Neural cell (in vitro differentiated cells): Measurements from ENCODE around the gene SERPINB8. TPM values are rescaled to one million over a fixed set of nuclear protein-coding genes. Genes with fewer than 3 reads are reported as not detected.
"Not testable (repeated sequence)": the region's sequence is repeated elsewhere in the genome, so short reads cannot be mapped to it uniquely, and the experiment has no call there.

Experiments used
- H2AFZ ChIP-seq: fragments of 200-600, 300-800 bp; sonication (generic), shearing (Covaris generic); 2 replicates; pipeline ENCODE4 v1.6.0; 2014; ENCODE audit warnings: low read depth, mild to moderate bottlenecking, antibody characterized with exemption, low read length, moderate library complexity
- H3F3A ChIP-seq: fragments of 200-600 bp; shearing (Covaris generic); 2 replicates; pipeline ENCODE4 v1.6.1; 2016; ENCODE audit warnings: mild to moderate bottlenecking, moderate library complexity, mixed read lengths, antibody characterized with exemption, low read length; ENCODE audit not compliant: insufficient read depth, poor library complexity, severe bottlenecking
- H3K27ac ChIP-seq: fragments of 200-600, 300-800 bp; sonication (generic), shearing (Covaris generic); 2 replicates; pipeline ENCODE4 v1.5.1; 2014; ENCODE audit warnings: mild to moderate bottlenecking, low read length, moderate library complexity
- H3K27me3 ChIP-seq: fragments of 300-800, 200-600 bp; sonication (generic), shearing (Covaris generic); 2 replicates; pipeline ENCODE4 v1.6.0; 2014; ENCODE audit warnings: mild to moderate bottlenecking, low read depth, low read length, moderate library complexity; ENCODE audit not compliant: insufficient read depth
- H3K36me3 ChIP-seq: fragments of 300-800, 200-600 bp; sonication (generic), shearing (Covaris generic); 2 replicates; pipeline ENCODE4 v1.5.1; 2014; ENCODE audit warnings: mild to moderate bottlenecking, antibody characterized with exemption, low read length, moderate library complexity; ENCODE audit not compliant: insufficient read depth
- H3K4me2 ChIP-seq: fragments of 300-800, 200-600 bp; sonication (generic), shearing (Covaris generic); 2 replicates; pipeline ENCODE4 v1.6.0; 2014; ENCODE audit warnings: mild to moderate bottlenecking, low read length
- H3K4me3 ChIP-seq: fragments of 300-800, 200-600 bp; sonication (generic), shearing (Covaris generic); 2 replicates; pipeline ENCODE4 v1.5.1; 2014; ENCODE audit warnings: mild to moderate bottlenecking, low read length, moderate library complexity
- H3K79me2 ChIP-seq: fragments of 200-600 bp; shearing (Covaris generic); replicated peaks from 2 replicates; pipeline ENCODE4 v1.6.0; 2014; ENCODE audit warnings: mild to moderate bottlenecking, low read length, moderate library complexity; ENCODE audit not compliant: insufficient read depth
- H3K9ac ChIP-seq: fragments of 300-800, 200-600 bp; sonication (generic), shearing (Covaris generic); 2 replicates; pipeline ENCODE4 v1.6.1; 2016; ENCODE audit warnings: mild to moderate bottlenecking, low read length, mixed read lengths
- H3K9me2 ChIP-seq: fragments of 200-600 bp; shearing (Covaris generic); 2 replicates; pipeline ENCODE4 v1.6.1; 2016; ENCODE audit warnings: mild to moderate bottlenecking, low read length, mixed read lengths; ENCODE audit not compliant: insufficient read depth
- H3K9me3 ChIP-seq: fragments of 200-600, 300-800 bp; sonication (generic), shearing (Covaris generic); 2 replicates; pipeline ENCODE4 v1.6.1; 2016; ENCODE audit warnings: mild to moderate bottlenecking, mixed run types, low read length, moderate library complexity, mixed read lengths
- H4K20me1 ChIP-seq: fragments of 200-600 bp; shearing (Covaris generic); 2 replicates; pipeline ENCODE4 v1.6.1; 2016; ENCODE audit warnings: mild to moderate bottlenecking, mixed run types; ENCODE audit not compliant: insufficient read depth
- EP300 ChIP-seq: fragments of 450-650 bp; conservative IDR thresholded peaks from 2 replicates; pipeline ENCODE4 v1.6.1; 2014; ENCODE audit warnings: antibody characterized with exemption, mild to moderate bottlenecking, moderate library complexity; ENCODE audit not compliant: poor library complexity, severe bottlenecking
- EZH2 ChIP-seq: fragments of 200-600, 300-800 bp; shearing (Covaris generic), sonication (generic); IDR thresholded peaks from 2 replicates; pipeline ENCODE4 v1.6.1; 2014; ENCODE audit warnings: antibody characterized with exemption, low read length, borderline replicate concordance, mild to moderate bottlenecking; ENCODE audit not compliant: insufficient read depth, poor library complexity, severe bottlenecking
- MXI1 ChIP-seq: fragments of 450-650 bp; conservative IDR thresholded peaks from 2 replicates; pipeline ENCODE4 v1.6.1; 2014; ENCODE audit warnings: antibody characterized with exemption, mild to moderate bottlenecking; ENCODE audit not compliant: poor library complexity, severe bottlenecking
- POLR2AphosphoS5 ChIP-seq: IDR thresholded peaks from 2 replicates; pipeline ENCODE4 v1.6.1; 2012
- RAD21 ChIP-seq: fragments of 450-650 bp; conservative IDR thresholded peaks from 2 replicates; pipeline ENCODE4 v1.6.1; 2014; ENCODE audit warnings: antibody characterized with exemption, mild to moderate bottlenecking, moderate library complexity
- REST ChIP-seq: IDR thresholded peaks from 2 replicates; pipeline ENCODE4 v1.6.1; 2012; ENCODE audit warnings: borderline replicate concordance
- SMC3 ChIP-seq: fragments of 450-650 bp; conservative IDR thresholded peaks from 2 replicates; pipeline ENCODE4 v1.6.1; 2014; ENCODE audit warnings: antibody characterized with exemption, mild to moderate bottlenecking, moderate library complexity; ENCODE audit not compliant: poor library complexity
- TAF1 ChIP-seq: IDR thresholded peaks from 2 replicates; pipeline ENCODE4 v1.6.1; 2012; ENCODE audit warnings: low read depth
- polyA plus RNA-seq: library from polyadenylated mRNA; depleted of rRNA; stranded (reverse); fragments of >200 nt; gene quantifications from 2 replicates; pipeline ENCODE4 v1.2.3, GENCODE V29; 2014
- TF ChIP-seq, protein P1 (sequence below): fragments of 450-650 bp; IDR thresholded peaks from 2 replicates; pipeline ENCODE4 v1.5.1; 2014; ENCODE audit warnings: antibody characterized with exemption, mild to moderate bottlenecking, moderate library complexity; ENCODE audit not compliant: poor library complexity, severe bottlenecking

SERPINB8 gene
- polyA plus RNA-seq, 1 donor from 2014 or later, result 2.0 TPM

DNA sequence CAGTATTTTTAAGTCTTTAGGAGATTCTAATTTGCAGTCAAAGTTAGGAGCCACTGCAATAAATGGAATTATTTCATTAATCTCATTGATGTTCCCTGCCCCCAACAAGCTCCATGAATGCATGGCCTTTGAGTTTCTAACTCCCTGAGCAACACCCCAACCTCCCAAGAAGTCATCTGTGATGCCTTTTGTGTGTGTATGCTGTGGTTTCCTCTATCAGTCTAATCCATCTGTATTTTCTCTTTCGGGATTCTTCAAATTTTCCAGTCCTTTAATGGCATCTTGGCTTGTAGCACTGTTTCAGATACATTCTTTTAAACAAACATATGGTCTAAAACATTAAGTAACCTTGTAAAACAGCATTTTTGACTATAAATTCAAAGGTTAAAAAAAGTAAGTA, 45.3 kb upstream of the SERPINB8 start:
- Histone ChIP-seq H3K9ac (no peak overlapping the region), H3F3A (no peaks in the 10 kb centered on the region), H3K9me3 (no peaks in the 10 kb centered on the region), H3K79me2 (no peaks in the 10 kb centered on the region), H3K4me2 (no peak overlapping the region), H3K4me3 (no peak overlapping the region), H2AFZ (no peak overlapping the region), H3K27me3 (no peaks in the 10 kb centered on the region), H3K27ac (no peak overlapping the region), H3K36me3 (no peaks in the 10 kb centered on the region), H4K20me1 (no peaks in the 10 kb centered on the region), H3K9me2 (no peaks in the 10 kb centered on the region)
- no peak for TF ChIP-seq MXI1
- TF ChIP-seq, protein P1, sequence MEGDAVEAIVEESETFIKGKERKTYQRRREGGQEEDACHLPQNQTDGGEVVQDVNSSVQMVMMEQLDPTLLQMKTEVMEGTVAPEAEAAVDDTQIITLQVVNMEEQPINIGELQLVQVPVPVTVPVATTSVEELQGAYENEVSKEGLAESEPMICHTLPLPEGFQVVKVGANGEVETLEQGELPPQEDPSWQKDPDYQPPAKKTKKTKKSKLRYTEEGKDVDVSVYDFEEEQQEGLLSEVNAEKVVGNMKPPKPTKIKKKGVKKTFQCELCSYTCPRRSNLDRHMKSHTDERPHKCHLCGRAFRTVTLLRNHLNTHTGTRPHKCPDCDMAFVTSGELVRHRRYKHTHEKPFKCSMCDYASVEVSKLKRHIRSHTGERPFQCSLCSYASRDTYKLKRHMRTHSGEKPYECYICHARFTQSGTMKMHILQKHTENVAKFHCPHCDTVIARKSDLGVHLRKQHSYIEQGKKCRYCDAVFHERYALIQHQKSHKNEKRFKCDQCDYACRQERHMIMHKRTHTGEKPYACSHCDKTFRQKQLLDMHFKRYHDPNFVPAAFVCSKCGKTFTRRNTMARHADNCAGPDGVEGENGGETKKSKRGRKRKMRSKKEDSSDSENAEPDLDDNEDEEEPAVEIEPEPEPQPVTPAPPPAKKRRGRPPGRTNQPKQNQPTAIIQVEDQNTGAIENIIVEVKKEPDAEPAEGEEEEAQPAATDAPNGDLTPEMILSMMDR, result no peak
- TF ChIP-seq POLR2AphosphoS5, result no peak
- no peak for TF ChIP-seq EZH2
- no peak for TF ChIP-seq REST
- no peak for TF ChIP-seq TAF1

- H4K20me1 ChIP-seq, result no peaks in the 10 kb centered on the region
- no peak overlapping the region for H3K4me2 ChIP-seq
- no peak overlapping the region for H3K4me3 ChIP-seq
- H3K36me3 ChIP-seq, result no peaks in the 10 kb centered on the region
- TF ChIP-seq, protein P1, result no peak
- no peak for TF ChIP-seq TAF1
- no peak for TF ChIP-seq REST
- no peak for TF ChIP-seq RAD21
- no peak for TF ChIP-seq MXI1
- TF ChIP-seq SMC3, result no peak
- no peak for TF ChIP-seq POLR2AphosphoS5
- no peak for TF ChIP-seq EP300
- TF ChIP-seq EZH2, result no peak
- H3K79me2 ChIP-seq, result no peaks in the 10 kb centered on the region
- H3K27ac ChIP-seq, result no peak overlapping the region
- H3K27me3 ChIP-seq, result no peaks in the 10 kb centered on the region
- H3K9ac ChIP-seq, result no peak overlapping the region
- no peaks in the 10 kb centered on the region for H3K9me3 ChIP-seq
- H2AFZ ChIP-seq, result no peak overlapping the region
- H3K9me2 ChIP-seq, result no peaks in the 10 kb centered on the region
- H3F3A ChIP-seq, result no peaks in the 10 kb centered on the region
Measured at GRCh38 chr18:63928331-63928730, 41.5 kb upstream of the SERPINB8 start.

- not testable (repeated sequence) for H3K79me2 ChIP-seq, H3K9ac ChIP-seq, H3K27ac ChIP-seq, H4K20me1 ChIP-seq, H3F3A ChIP-seq, H3K4me3 ChIP-seq, H3K36me3 ChIP-seq, H2AFZ ChIP-seq, H3K9me3 ChIP-seq, H3K4me2 ChIP-seq, H3K9me2 ChIP-seq, H3K27me3 ChIP-seq
Measured at GRCh38 chr18:63929369-63929768, 40.5 kb upstream of the SERPINB8 start.
